IPS DF 6.9 (cell line): ENCODE data around the gene ASAP2.

ENCODE experiments used
- DNase-seq: peaks from one replicate; pipeline ENCODE4 v3.0.0-alpha.2; 2013; ENCODE audit warnings: low read depth, low spot score
- H3K27ac ChIP-seq: one replicate; pipeline ENCODE4 v1.5.1; 2013; ENCODE audit warnings: low read length, control low read depth
- H3K27me3 ChIP-seq: 2 replicates; pipeline ENCODE4 v1.6.1; 2013; ENCODE audit warnings: mild to moderate bottlenecking, low read length; ENCODE audit not compliant: control insufficient read depth, insufficient read depth
- H3K36me3 ChIP-seq: 2 replicates; pipeline ENCODE4 v1.6.1; 2013; ENCODE audit warnings: low read length; ENCODE audit not compliant: control insufficient read depth, insufficient read depth
- H3K4me1 ChIP-seq: 2 replicates; pipeline ENCODE4 v1.6.1; 2013; ENCODE audit warnings: low read length; ENCODE audit not compliant: control insufficient read depth, insufficient read depth
- H3K4me3 ChIP-seq: 2 replicates; pipeline ENCODE4 v1.5.1; 2013; ENCODE audit warnings: mild to moderate bottlenecking, low read length
- H3K9me3 ChIP-seq: 2 replicates; pipeline ENCODE4 v1.6.1; 2013; ENCODE audit warnings: low read length, inconsistent platforms; ENCODE audit not compliant: control insufficient read depth, insufficient read depth
- WGBS: extraction: QIAGEN DNeasy Blood & Tissue Kit; methylation state at CpG from one replicate; pipeline ENCODE4 v1.1.7; 2013; ENCODE audit warnings: mixed read lengths, missing lambda C conversion rate; ENCODE audit not compliant: insufficient read length, insufficient coverage; 5-methylcytosine and 5-hydroxymethylcytosine counted together

ASAP2 gene

DNA sequence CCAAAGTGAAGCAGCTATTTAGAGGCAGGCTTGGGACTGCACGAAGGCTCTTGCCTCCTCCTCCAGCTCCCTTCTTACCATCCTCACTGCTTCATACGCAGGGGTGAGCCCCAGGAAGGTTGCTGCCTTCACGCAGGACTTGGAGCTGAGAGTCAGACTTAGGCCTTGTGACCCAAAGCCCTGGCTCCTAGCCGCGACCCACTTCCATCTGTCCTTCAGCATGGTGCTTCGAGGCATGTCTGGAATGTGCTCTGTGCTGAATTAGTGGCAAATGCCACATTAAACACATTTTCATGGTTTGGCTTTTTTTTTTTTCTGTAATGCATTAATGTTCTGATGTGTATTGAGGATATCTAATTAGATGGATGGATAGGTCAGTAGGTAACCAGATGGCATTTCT is 179.2 kb downstream of the ASAP2 start:
- Histone ChIP-seq H3K9me3 (no peaks in the 10 kb centered on the region), H3K36me3 (peaks cover 3% of the 10 kb centered on the region; the same call in 1 of the 2 replicates), H3K27me3 (no peaks in the 10 kb centered on the region), H3K4me3 (no peak overlapping the region), H3K27ac (no peak overlapping the region), H3K4me1 (no peaks in the 10 kb centered on the region)
- DNase-seq: no peak
- WGBS: no CpG with 5 or more reads among the region's 6 CpGs

DNA sequence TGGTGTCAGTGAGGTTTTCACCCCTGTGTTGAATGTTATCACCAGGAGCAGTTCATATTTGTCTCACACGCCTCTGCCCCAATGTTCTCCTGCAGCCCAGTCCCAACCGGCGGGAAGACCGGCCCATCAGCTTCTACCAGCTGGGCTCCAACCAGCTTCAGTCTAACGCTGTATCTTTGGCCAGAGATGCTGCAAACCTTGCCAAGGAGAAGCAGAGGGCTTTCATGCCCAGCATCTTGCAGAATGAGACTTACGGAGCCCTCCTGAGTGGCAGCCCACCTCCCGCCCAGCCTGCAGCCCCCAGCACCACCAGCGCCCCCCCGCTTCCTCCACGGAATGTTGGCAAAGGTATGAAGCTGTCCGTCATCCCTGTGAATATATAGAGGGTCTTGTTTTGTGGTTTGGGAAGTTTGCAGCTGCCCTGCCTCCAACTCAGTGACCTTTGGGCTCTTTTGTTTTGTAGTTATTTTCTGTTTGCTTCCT is 181.6 kb downstream of the ASAP2 start:
- DNase-seq: no peak
- H3K27ac ChIP-seq: no peak overlapping the region
- no peak overlapping the region for H3K4me3 ChIP-seq
- H3K36me3 ChIP-seq: peaks cover 3% of the 10 kb centered on the region; the same call in 1 of the 2 replicates
- peaks cover 4% of the 10 kb centered on the region; the same call in 1 of the 2 replicates for H3K4me1 ChIP-seq
- WGBS: no CpG with 5 or more reads among the region's 11 CpGs
- H3K27me3 ChIP-seq: no peaks in the 10 kb centered on the region
- no peaks in the 10 kb centered on the region for H3K9me3 ChIP-seq

DNA sequence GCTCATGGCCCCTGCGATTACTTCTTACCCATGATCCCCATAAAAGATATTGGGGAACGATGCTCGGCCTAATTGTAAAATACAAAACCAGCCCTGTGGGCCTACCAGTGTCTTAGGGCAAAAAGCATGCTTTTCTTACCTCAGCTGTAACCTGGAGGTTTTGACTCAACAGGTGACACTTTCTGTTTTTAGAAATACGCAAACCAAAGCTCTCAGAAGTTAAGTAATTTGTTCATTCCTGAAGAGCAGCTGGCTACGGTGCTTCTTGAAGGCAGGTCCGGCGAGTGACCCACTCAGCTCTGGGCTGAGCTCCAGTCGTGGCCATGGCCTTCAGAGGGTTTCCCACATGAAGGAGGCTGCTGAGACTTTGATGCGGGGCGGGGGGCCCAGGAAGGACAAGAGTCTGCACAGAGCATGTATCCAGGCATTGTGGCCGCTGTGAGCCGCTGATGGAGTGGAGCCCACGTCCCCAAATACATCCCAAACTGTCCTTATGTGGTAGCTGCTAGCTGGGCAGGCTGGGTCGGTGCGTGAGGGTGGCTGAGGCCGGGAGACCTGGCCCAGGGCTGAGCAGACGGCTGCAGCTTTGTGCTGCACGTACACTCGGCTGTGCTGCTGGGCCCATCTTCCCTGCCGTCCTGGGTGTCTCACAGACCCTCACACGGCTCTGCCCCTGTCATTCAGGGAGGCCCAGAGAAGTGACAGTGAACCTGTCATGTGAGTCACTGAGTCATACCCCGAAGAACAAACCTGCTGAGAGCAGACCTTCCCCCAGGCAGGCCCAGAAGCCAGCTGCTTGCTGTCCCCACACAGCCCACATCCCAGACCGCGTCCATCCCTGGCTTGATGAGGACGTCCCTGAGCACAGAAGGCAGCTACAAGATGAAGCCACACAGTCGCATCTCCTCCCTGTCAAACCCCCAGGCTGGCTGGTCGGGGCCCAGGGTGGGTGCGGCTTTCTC is 182.6 kb downstream of the ASAP2 start:
- Histone ChIP-seq H3K4me1 (peaks cover 4% of the 10 kb centered on the region; the same call in 1 of the 2 replicates), H3K27me3 (no peaks in the 10 kb centered on the region), H3K27ac (no peak overlapping the region), H3K36me3 (peaks cover 3% of the 10 kb centered on the region; the same call in 1 of the 2 replicates), H3K9me3 (no peaks in the 10 kb centered on the region), H3K4me3 (no peak overlapping the region)
- no peak for DNase-seq
- no CpG with 5 or more reads among the region's 28 CpGs for WGBS

DNA sequence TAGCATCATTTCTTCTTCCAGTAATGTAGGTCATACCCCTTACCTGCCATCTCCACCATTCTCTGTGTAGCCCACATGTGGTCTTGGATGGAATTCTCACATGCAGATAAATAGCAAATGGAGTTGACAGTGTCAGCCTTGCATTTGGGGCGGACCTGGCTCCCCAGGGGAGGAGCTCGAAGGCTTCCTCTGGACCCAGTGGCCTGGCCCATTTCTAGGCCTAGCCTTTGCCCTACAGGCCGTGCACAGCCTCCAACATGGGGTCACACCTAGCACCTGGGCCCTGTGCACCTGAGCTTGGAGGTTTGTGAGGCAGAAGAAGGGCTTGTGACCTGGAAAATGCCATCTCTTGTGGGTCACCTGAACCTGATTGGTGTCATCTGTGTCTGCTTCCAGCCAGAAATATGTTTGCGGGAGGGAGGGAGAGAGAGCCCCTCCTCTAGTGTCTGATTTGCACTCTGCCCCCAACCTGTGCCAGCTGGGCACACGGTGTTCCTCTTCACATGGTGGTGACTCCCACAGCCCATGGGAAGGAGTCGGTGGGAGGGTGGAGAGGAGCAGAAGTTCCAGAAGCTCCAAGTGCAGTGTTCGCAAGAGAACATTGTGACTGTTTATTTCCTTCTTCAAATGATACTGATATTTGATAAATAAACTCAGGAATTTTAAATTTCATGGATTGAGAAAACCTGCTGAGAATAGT is 183.7 kb downstream of the ASAP2 start:
- Histone ChIP-seq H3K4me3 (no peak overlapping the region), H3K27ac (no peak overlapping the region), H3K9me3 (no peaks in the 10 kb centered on the region), H3K36me3 (peaks cover 3% of the 10 kb centered on the region; the same call in 1 of the 2 replicates), H3K4me1 (peaks cover 4% of the 10 kb centered on the region; the same call in 1 of the 2 replicates), H3K27me3 (no peaks in the 10 kb centered on the region)
- WGBS: no CpG with 5 or more reads among the region's 7 CpGs
- DNase-seq: no peak

DNA sequence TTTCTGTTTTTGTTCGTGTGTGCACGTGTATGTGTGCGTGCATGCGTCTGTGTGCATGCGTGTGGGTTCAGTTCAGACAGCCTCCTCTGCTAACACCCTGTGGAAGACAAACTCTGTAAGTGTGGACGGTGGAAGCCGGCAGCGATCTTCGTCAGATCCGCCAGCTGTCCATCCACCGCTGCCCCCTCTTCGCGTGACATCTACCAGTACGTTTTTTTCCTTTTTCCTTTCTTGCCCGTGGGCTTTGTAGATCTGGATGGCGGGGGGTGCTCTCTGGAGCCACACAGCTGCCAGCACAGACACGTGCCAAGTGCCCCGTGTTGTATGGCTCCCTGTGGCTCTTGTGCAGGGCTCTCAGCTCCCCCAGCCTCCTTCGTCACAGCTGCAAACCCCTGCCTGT is 184.4 kb downstream of the ASAP2 start:
- H3K36me3 ChIP-seq: peaks cover 3% of the 10 kb centered on the region; the same call in 1 of the 2 replicates
- no peaks in the 10 kb centered on the region for H3K9me3 ChIP-seq
- H3K4me3 ChIP-seq: no peak overlapping the region
- WGBS: no CpG with 5 or more reads among the region's 19 CpGs
- H3K27ac ChIP-seq: no peak overlapping the region
- no peaks in the 10 kb centered on the region for H3K27me3 ChIP-seq
- DNase-seq: no peak
- H3K4me1 ChIP-seq: peaks cover 4% of the 10 kb centered on the region; the same call in 1 of the 2 replicates

DNA sequence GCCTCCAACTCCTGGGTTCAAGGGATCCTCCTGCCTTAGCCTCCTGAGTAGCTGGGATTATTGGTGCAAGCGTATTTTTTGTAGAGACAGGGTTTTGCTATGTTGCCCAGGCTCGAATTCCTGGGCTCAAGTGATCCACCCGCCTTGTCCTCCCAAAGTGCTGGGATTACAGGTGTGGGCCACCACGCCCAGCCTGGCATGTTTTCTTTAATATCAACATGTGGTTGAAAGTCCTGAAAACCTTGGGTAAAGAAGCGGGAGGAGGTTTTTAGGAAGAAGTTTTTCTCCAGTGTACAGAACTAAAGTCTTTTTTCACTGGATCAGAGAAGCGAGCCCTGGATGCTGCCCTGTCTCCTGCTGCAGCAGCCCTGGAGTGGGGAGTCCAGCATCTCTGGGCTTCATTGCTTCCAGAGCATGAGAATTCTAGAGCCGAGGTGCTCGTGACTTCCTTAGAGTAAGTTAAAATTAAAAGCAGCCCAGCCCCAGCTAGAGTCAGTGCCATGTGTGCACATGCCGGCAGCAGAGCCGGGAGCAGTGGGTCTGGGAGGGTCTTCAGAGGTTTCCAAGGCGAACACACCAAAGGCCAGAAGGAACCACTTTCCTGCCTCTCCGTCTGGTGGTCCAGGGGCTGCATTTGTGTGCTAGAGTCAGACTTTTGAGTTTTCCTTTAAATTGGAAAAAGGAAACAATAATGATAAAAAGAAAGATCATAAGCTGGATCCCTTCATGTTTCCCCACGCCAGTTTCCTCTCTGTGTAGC is 185.5 kb downstream of the ASAP2 start:
- no CpG with 5 or more reads among the region's 13 CpGs for WGBS
- Histone ChIP-seq H3K27ac (no peak overlapping the region), H3K4me3 (no peak overlapping the region), H3K9me3 (no peaks in the 10 kb centered on the region), H3K4me1 (peaks cover 4% of the 10 kb centered on the region; the same call in 1 of the 2 replicates), H3K36me3 (peaks cover 3% of the 10 kb centered on the region; the same call in 1 of the 2 replicates), H3K27me3 (no peaks in the 10 kb centered on the region)
- DNase-seq: no peak

DNA sequence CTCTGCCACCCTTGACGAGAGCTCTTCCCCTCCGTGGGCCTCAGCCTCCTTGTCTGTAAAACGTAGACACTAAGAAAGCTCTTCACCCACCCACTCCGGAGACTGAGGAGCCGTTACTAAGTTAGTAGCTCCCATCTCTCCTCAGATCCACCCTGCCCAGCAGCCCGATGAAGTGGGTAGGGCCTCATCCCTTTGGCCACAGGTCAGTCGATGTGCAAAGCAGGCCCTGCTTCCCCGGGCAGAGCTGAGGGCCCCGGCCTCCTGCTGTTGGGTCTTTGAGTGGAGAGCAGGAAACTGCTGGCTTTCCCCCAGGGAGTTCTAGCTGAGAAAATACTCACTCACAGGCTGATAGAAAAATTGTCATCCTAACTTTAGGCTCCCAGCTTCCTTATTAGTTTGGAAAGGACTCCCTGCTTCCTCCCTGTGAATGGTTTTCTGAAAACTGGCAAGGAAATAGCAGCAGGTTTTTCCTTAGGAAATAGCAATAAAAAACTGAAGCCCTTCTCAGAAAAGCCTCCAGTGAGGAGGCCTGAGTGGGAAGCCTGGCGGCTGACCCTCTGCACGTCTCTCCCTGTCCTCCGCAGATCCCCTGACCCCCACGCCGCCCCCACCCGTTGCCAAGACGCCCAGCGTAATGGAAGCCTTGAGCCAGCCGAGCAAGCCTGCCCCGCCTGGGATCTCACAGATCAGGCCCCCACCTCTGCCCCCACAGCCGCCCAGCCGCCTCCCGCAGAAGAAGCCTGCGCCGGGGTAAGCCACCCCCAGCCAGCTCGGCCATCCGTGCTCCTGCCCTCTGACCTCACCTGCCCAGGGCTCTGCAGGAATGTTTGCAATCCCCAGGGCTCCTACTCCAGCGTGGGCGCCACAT is 186.5 kb downstream of the ASAP2 start:
- H3K4me1 ChIP-seq: peaks cover 4% of the 10 kb centered on the region; the same call in 1 of the 2 replicates
- H3K27ac ChIP-seq: no peak overlapping the region
- H3K27me3 ChIP-seq: no peaks in the 10 kb centered on the region
- peaks cover 1% of the 10 kb centered on the region; the same call in 1 of the 2 replicates for H3K36me3 ChIP-seq
- H3K9me3 ChIP-seq: no peaks in the 10 kb centered on the region
- no peak overlapping the region for H3K4me3 ChIP-seq
- DNase-seq: no peak
- WGBS: no CpG with 5 or more reads among the region's 28 CpGs

DNA sequence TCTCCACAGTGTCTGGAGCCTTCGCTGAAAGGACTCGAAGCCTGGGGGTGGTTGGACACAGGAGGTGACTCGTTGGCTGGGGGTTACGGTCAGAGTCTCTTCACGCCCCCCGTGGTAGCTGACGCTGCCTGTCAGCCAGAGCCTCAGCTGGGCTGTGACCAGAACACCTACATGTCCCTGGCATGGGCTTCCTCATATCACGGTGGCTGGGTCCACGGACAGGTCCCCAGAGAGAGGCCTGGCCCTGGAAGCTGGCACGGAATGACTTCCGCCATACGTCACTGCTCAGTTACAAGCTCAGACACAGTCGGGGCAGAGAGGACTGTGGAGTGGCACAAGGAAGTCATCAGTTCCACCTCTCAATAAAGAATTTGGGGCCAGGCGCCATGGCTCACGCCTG is 188.2 kb downstream of the ASAP2 start:
- DNase-seq: no peak
- WGBS: no CpG with 5 or more reads among the region's 15 CpGs
- no peaks in the 10 kb centered on the region for H3K36me3 ChIP-seq

DNA sequence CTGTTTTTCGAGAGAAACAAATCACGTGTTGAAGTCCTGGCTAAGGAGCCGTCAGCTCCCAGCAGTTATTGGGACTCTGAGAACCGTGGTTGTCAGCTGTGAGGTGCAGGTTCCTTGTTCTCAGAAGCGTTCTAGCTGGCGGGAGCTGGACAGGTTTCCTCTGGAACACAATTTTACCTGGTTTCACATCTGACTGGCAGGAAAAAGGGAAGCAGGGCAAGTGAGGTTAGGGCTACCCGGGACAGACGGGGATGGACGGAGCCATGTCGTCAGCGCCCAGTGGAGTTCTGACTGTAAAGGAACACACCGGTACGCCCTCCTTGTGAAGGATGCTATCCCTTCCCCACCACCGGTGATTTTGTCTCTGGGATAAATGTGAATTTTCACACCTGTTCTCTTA is 190.6 kb downstream of the ASAP2 start:
- no peaks in the 10 kb centered on the region for H3K27me3 ChIP-seq

More for the DNA sequence above, 188.2 kb downstream of the ASAP2 start:
- Histone ChIP-seq H3K27me3 (no peaks in the 10 kb centered on the region), H3K27ac (no peak overlapping the region), H3K4me1 (peaks cover 4% of the 10 kb centered on the region; the same call in 1 of the 2 replicates), H3K9me3 (no peaks in the 10 kb centered on the region), H3K4me3 (no peak overlapping the region)

More for the DNA sequence above, 190.6 kb downstream of the ASAP2 start:
- peaks cover 4% of the 10 kb centered on the region; the same call in 1 of the 2 replicates for H3K4me1 ChIP-seq
- no CpG with 5 or more reads among the region's 14 CpGs for WGBS
- no peak overlapping the region for H3K27ac ChIP-seq
- H3K9me3 ChIP-seq: no peaks in the 10 kb centered on the region
- DNase-seq: no peak
- no peak overlapping the region for H3K4me3 ChIP-seq
- H3K36me3 ChIP-seq: no peaks in the 10 kb centered on the region
